Kidney tubule cell (primary cell): Measurements from ENCODE around the gene HEATR5B.

Experiments used
- DNase-seq: peaks from one replicate; pipeline ENCODE4 v3.0.0-alpha.2; 2018; ENCODE audit warnings: low spot score

Gene HEATR5B

GRCh38 chr2:37083873-37084794, at the start of gene HEATR5B, which contains the start of gene GPATCH11:
HEATR5B (minus strand) TSS chr2:37084372; CDS start chr2:37083414, 958 bp downstream.
GPATCH11 (plus strand) TSS chr2:37084518; CDS start chr2:37088382, 3,864 bp downstream.
- peak; percentile 98 for DNase-seq

DNA sequence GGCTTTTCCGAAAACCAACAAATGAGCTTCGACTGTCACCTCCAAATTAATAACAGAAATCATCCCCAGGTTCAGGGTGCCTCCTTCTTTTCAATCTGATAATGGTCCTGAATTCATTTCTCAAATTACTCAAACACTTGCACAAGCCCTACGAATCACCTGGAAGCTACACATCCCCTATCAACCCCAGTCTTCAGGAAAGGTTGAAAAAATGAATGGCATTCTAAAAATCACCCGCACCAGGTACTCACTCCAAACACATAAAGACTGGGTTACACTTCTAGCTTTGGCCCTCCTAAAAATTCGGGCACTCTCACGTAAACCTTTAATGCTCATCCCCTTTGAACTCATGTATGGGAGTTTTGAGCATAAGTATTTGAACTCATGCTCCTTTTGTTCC, 48.7 kb upstream of the HEATR5B start:
- no peak for DNase-seq

- DNase-seq = no peak
Measured at GRCh38 chr2:37125416-37125815, 41.2 kb upstream of the HEATR5B start.

DNA sequence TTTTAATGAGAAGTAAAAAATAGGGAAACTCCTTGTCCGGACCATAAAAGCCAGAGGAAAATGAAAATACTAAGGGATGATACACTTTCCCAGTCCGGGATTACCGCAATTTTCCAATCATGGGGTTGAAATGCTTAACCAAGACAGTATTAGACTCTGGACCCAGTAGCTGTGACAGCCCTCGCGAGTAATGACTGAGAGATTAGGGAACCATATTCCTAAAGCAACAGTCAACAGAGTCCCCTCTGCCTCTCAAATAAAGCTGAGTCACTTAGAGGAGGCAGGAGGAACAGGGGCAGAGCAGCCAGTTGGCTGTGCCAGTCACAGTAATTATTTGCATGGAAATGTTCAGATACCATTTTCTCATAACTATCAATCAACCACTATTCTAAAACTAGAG, 35.0 kb upstream of the HEATR5B start:
- no peak for DNase-seq

- no peak for DNase-seq
Measured at GRCh38 chr2:37117566-37117965, 33.4 kb upstream of the HEATR5B start.

GRCh38 chr2:37111958-37112357, 27.8 kb upstream of the HEATR5B start:
- no peak for DNase-seq

DNA sequence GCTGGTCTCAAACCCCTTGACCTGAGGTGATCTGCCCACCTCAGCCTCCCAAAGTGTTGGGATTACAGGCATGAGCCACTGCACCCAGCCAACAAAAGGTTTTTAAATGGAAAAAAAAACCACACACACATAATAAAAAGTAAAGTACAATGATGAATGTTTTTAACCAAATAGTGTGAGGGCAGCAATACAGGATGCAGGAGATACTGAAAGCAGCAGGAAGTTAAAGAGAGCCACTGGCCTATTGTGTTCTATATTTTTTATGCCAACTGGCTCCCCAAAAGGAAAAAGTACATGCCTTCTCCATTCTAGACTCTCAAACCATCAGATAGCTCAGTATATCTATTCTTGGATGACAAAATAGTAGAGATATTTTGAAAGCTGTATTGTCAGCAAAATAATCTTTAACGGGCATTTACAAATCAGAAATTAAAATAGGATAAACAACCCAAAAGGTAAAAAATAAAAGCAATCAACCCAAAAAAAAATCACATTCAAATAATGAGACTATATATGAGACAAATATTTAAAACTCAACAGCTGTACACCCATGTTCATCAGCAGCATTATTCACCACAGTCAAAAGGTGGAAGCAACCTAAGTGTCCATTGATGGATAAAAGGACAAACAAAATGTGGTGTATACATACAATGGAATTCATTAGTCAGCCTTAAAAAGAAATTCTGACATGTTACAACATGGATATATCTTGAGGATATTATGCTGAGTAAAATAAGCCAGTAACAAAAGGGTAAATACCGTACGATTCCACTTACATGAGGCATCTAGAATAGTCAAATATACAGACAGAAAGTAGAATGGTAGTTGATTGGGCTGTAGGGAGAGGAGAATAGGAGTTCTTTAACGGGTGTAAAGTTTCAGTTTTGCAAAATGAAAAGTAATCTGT, 26.4 kb upstream of the HEATR5B start:
- no peak for DNase-seq

DNA sequence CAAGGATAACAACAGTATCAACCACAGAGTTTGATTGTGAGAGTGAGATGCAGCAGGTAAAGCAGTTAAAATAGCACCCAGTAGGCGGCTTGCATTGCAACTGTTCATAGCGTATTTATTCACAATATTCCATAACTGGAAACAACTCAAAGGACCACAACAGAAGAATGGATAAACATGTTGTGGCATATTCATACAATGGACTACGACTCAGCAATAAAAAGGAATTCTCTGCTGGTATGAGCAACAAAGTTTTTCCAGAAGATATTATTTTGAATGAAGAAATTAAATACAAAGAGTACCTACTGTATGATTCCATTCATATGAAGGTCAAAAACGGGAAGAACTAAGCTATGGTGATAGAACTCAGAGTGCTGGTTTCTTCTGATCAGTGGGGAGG, 25.4 kb upstream of the HEATR5B start:
- no peak for DNase-seq

DNA sequence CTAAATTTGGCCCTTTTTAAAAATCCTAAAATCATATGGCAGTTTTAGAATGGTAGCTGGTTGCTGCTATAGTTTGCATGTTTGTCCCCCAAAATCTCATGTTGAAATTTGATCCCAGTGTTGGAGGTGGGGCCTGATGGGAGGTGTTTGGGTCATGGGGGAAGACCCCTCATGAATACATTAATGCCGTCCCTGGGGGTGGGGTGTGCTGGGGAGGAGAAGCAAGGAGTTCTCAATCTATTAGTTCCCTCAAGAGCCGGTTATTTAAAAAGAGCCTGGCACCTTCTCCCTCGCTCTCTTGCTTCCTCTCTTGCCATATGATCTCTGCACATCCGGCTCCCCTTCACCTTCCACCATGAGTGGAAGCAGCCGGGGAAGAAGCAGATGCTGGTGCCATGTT, 21.0 kb upstream of the HEATR5B start:
- DNase-seq = no peak

- no peak for DNase-seq
Measured at GRCh38 chr2:37104178-37104577, 20.0 kb upstream of the HEATR5B start.

- no peak for DNase-seq
Measured at GRCh38 chr2:37102588-37102987, 18.4 kb upstream of the HEATR5B start.

DNA sequence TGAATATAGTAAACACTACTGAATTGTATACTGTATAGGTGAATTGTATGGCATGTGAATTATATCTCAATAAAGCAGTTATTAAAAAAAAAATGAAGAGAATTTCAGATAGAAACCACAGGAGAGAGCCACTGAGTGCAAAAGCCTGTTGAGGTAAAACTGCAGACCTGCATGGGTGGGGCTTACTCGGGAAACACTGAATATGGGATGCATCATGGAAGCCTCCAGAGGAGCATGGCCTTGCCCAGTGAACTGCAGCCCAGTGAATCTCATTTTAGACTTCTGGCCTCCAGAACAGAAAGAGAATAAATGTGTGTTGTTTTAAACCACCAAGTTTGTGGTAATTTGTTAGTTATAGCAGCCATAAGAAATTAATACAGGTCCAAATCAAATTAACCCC, 15.9 kb upstream of the HEATR5B start:
- no peak for DNase-seq

GRCh38 chr2:37098416-37099118, 14.4 kb upstream of the HEATR5B start:
- peak; percentile 25 for DNase-seq

- no peak for DNase-seq
Measured at GRCh38 chr2:37096568-37096967, 12.4 kb upstream of the HEATR5B start.

- no peak for DNase-seq
Measured at GRCh38 chr2:37091873-37092272, 7.7 kb upstream of the HEATR5B start.

- no peak for DNase-seq
Measured at GRCh38 chr2:37090019-37090477, 5.9 kb upstream of the HEATR5B start.

DNA sequence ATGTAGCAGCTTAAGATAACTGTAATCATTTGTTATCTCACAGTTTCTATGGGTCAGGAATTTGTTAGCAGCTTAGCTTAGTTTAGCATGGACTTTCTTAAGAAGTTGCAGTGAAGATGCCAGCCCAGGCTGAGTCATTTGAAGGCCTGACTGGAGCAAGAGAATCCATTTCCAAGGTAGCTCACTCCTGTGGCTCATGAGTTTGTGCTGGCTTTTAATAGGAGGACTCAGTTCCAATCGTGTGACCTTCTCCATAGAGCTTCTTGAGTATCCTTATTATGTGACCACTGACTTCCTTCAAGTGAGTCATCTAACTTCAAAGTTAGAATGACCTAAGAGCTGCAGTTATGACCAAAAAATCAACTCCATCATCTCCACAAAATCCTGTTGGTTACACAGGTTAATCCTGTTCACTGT, 1.6 kb upstream of the HEATR5B start:
- peak; percentile 89 for DNase-seq

GRCh38 chr2:37084797-37085196, 625 bp upstream of the HEATR5B start:
- no peak for DNase-seq

- DNase-seq = no peak
Measured at GRCh38 chr2:37080689-37081088, 3.5 kb downstream of the HEATR5B start.

DNA sequence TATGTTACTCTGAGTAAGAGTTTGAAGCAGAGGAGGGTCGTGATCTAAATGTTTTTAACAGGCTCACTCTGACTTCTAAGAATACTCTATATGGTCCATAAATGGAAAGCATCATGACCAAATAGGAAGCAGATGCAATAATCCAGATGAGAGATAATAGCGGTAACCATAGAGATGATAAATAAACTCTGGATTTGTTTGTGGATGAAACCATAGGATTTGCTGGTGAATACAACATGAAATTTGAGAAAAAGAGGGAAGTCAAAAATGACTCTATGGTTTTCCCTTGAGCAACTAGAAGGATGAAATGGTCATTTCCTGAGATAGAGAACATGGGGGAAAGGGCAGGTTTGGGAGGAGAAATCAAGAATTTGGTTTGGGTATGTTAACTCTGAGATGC, 3.9 kb downstream of the HEATR5B start:
- DNase-seq = no peak

- DNase-seq = no peak
Measured at GRCh38 chr2:37070931-37071330, 13.2 kb downstream of the HEATR5B start.

DNA sequence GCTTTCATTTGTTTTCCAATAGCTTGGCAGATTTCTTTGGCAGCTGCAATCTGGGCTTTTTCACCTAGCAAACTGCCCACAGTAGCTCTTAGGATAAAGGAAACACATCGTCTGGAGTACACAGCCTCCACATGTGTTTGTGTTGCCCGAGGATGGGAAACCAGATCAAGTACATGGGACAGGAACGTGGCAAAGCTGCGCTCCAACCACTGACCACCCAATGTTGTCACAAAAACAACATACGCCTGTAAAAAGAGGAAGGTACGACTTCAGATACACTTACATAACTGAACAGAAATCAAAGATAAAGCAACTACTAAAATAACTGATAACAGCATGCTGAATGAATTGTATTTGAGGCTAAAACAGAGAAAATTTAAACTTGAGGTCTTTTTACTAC, 15.5 kb downstream of the HEATR5B start:
- no peak for DNase-seq
